Measurements from ENCODE around the gene KBTBD12.

DNA sequence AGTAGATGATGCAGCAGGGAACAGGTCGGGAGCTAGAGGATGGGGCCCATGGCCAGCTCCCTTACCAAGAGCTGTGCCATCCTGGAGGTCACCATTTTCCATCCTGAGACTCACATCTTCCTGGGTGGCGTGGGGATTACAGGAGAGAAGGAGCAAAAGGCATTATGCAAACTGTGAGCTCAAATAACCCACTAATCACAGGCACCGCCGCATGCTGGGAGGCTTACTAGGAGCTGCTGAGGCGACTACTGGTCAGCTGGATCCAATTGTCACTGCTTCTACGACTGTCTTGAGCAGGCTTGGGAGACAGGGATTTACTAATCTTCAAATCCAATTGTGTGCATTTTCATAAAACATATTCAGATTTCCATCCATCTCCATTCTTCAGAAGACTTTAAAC, 12.5 kb upstream of the KBTBD12 start:
- TF ChIP-seq, protein P1, sequence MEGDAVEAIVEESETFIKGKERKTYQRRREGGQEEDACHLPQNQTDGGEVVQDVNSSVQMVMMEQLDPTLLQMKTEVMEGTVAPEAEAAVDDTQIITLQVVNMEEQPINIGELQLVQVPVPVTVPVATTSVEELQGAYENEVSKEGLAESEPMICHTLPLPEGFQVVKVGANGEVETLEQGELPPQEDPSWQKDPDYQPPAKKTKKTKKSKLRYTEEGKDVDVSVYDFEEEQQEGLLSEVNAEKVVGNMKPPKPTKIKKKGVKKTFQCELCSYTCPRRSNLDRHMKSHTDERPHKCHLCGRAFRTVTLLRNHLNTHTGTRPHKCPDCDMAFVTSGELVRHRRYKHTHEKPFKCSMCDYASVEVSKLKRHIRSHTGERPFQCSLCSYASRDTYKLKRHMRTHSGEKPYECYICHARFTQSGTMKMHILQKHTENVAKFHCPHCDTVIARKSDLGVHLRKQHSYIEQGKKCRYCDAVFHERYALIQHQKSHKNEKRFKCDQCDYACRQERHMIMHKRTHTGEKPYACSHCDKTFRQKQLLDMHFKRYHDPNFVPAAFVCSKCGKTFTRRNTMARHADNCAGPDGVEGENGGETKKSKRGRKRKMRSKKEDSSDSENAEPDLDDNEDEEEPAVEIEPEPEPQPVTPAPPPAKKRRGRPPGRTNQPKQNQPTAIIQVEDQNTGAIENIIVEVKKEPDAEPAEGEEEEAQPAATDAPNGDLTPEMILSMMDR (IDR thresholded peaks at IDR 0.05; ENCODE audit: insufficient read depth, low read length, poor library complexity, severe bottlenecking), result no peak
- TF ChIP-seq EZH2phosphoT487 (conservative IDR thresholded peaks at IDR 0.05; ENCODE audit: low read length), result no peak
